Suppressor macrophage treated with lipopolysaccharide for 4 hours (primary cell): ENCODE results near the gene ZNF76.

Experiments
- DNase-seq: peaks from one replicate; pipeline ENCODE4 v3.0.0-alpha.2; 2020

Gene ZNF76

DNA sequence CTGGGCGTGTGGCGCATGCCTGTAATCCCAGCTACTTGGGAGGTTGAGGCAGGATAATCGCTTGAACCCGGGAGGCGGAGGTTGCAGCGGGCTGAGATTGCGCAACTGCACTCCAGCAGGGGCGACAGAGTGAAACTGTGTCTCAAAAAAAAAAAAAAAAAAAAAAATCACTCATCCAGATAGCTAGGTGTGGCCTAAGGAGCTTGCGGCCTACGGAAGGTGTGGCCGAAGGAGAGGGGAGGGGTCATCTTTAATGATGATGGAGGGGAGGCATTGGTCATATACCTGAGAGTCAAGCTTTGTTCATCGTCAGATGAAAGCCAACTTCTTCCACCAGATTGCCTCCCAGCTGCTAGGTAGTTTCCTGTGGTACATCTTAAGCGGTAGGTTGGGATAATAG, 82.0 kb downstream of the ZNF76 start:
- no peak for DNase-seq

DNA sequence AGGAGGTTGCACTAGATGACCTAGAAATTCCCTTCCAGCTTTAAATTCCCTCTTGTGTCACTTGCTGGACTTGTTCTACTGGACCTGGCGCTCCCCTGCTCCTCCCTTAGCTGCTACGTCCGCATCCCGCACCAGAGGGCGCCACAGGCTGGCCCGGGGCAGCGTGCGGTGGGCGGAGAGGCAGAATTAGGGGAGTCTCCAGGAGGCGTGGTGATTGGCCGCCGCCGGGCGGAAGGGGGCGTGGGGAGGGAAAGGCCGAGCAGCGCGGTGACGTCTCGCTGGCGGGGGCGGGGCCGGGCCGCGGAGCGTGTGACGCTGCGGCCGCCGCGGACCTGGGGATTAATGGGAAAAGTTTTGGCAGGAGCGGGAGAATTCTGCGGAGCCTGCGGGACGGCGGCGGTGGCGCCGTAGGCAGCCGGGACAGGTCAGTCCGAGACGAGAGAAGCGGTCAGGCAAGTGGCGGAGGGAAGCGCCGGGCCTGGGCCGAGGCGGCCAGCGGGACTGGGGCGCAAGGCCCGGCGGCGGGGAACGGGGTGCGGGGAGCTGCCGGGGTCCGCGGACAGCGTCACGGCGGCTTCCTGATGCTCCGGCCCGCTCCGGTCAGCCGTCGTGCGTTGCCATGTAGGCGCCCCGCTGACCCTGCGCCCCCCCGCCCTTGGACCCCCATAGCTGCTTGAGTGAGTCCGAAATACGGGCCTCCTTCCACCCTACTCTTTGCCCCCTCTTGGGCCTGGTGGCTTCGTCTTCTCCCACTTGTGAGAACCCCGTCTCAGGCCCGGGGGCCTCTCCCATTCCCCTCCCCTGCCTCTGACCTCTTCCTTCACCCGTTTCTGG, 82.9 kb downstream of the ZNF76 start, which contains the start of gene PPARD:
TSS of gene PPARD (plus strand) at position 301 of the 834 bp plus-strand sequence. CDS start 68,530 bp downstream, outside the sequence.
- peak; percentile 99 for DNase-seq

DNA sequence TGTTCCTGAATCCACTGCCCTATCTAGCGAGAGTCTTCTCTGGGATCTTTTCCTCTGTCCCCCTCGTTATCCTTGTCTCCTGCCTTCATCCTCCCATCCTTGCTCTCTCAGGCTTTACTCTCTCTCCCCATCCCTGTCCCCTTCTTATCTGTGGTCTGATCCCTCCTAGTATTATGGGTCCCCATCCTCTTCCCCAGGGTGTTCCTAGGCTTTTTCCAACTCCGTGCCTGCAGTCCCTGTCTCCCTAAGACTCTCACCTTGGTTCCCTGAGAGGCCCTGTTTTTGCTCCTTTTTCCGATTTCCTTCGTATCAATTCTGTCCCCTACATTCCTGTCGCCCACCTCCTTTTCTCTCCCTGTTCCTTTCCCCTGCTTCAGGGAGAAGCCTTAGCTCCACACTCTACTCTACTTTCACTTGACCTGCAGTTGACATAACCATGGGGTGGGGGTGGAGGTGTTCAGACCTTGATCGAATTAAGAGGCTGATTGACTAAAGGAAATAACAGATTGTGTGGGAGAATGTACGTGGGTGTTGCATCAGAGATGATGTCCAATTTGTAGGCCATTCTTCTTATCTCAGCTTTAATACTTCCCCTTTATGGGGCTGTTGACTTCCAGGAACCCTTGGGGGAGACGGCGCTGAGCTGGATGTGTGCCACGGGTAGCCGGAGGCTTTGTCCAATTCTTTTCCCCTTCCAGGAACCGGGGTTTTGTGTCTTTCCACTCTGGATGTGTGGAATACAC, 83.7 kb downstream of the ZNF76 start:
- peak; percentile 85 for DNase-seq

DNA sequence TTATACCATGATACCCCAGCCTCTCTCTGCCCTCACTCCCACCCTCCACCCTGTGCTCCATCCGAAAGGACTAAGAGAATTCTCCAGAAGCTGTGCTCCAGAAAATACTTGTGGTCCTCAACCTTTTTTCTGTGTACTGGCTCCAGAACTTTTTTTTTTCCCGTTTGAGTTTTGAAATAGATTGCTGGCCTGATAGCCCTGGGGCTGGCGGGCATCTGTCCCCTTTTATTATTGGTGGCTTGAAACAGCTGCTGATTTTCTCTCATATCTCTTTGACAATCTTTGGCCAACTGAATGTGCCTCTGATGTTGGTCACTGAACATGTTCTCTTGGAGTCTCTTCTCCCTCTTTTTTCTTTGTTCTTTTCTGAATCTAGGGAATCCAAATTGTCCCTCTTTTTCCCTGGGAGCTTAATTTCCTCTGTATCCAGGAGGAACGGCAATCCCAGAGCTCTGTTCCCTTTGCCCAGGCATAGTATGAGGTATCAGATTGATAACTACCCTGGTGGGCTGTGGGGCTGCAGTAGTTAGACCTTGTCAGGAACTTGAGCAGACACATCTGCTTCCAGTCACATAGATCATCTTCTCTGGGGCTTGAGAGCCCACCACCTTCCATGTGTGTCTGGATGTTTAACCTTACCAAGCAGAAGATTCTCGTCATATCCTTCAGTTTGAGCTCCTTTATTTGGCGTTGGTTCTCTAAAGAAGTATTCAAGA, 84.5 kb downstream of the ZNF76 start:
- no peak for DNase-seq
